ENCODE results near the gene PPP1R8.

GRCh38 chr1:27886744-27887143 lies 56.2 kb downstream of the PPP1R8 start:
- TF ChIP-seq CTCF (IDR thresholded peaks at IDR 0.05; ENCODE audit: low read depth, low read length) (no peak), POLR2A (IDR thresholded peaks at IDR 0.05; ENCODE audit: extremely low read depth, insufficient read length) (no peak), MAX (IDR thresholded peaks at IDR 0.05; ENCODE audit: low read depth, low read length) (no peak)
